IPS DF 6.9 (cell line): ENCODE data around the gene DTHD1.

Experiments
- DNase-seq: peaks from one replicate; pipeline ENCODE4 v3.0.0-alpha.2; 2013; ENCODE audit warnings: low read depth, low spot score
- H3K27ac ChIP-seq: one replicate; pipeline ENCODE4 v1.5.1; 2013; ENCODE audit warnings: low read length, control low read depth
- H3K27me3 ChIP-seq: 2 replicates; pipeline ENCODE4 v1.6.1; 2013; ENCODE audit warnings: mild to moderate bottlenecking, low read length; ENCODE audit not compliant: control insufficient read depth, insufficient read depth
- H3K36me3 ChIP-seq: 2 replicates; pipeline ENCODE4 v1.6.1; 2013; ENCODE audit warnings: low read length; ENCODE audit not compliant: control insufficient read depth, insufficient read depth
- H3K4me1 ChIP-seq: 2 replicates; pipeline ENCODE4 v1.6.1; 2013; ENCODE audit warnings: low read length; ENCODE audit not compliant: control insufficient read depth, insufficient read depth
- H3K4me3 ChIP-seq: 2 replicates; pipeline ENCODE4 v1.5.1; 2013; ENCODE audit warnings: mild to moderate bottlenecking, low read length
- H3K9me3 ChIP-seq: 2 replicates; pipeline ENCODE4 v1.6.1; 2013; ENCODE audit warnings: low read length, inconsistent platforms; ENCODE audit not compliant: control insufficient read depth, insufficient read depth
- WGBS: extraction: QIAGEN DNeasy Blood & Tissue Kit; methylation state at CpG from one replicate; pipeline ENCODE4 v1.1.7; 2013; ENCODE audit warnings: mixed read lengths, missing lambda C conversion rate; ENCODE audit not compliant: insufficient read length, insufficient coverage; 5-methylcytosine and 5-hydroxymethylcytosine counted together

Gene DTHD1

DNA sequence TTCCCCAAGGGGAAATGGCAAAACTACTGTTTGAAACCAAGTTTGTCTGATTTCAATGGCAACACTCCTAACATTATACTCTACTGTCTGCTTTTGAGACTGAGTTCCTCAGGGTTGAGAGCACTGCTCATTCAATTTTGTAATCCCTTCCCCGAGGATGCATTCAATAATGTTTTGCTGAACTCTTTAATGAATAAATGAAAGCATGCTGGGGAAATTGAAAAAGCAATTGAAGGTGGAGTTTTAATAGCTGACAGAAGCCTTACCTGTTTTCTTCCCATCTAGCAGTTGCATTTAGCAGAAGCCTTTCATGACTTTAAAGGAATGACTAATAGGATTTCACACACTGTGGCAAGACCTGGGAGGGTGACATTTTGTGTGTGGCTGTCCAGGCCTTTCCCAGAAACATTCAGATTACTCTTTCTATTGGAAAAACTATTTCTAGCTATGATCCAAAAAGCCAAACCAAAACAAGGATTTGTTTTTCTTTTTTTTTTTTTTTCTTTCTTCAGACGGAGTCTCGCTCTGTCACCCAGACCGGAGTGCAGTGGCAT, 45.1 kb downstream of the DTHD1 start:
- no peaks in the 10 kb centered on the region for H3K36me3 ChIP-seq
- no peak overlapping the region for H3K27ac ChIP-seq
- no peak overlapping the region for H3K4me3 ChIP-seq
- DNase-seq, result no peak
- WGBS, result no CpG with 5 or more reads among the region's 4 CpGs
- H3K9me3 ChIP-seq, result no peaks in the 10 kb centered on the region
- H3K4me1 ChIP-seq, result no peaks in the 10 kb centered on the region
- no peaks in the 10 kb centered on the region for H3K27me3 ChIP-seq

DNA sequence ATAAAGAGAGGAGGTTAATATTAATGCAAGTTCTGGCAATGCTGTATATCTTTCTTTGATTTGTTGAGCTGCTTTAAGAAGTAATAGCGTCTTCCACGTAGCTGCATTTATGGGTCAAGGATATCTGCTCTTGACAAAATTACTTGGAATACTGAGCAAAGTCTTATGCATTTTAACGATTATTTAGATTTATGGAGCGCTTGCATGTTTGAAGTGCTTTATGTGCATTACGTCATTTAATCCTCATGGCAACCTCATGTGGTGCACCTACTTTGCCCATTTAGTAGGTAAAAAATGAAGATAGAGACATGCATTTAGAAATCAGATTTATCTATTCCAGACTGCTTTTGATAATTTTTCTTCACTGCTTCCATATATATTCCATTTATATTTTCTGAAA, 46.0 kb downstream of the DTHD1 start:
- no peak overlapping the region for H3K27ac ChIP-seq
- WGBS, result no CpG with 5 or more reads among the region's 5 CpGs
- no peaks in the 10 kb centered on the region for H3K9me3 ChIP-seq
- no peaks in the 10 kb centered on the region for H3K4me1 ChIP-seq
- H3K4me3 ChIP-seq, result no peak overlapping the region
- no peak for DNase-seq
- no peaks in the 10 kb centered on the region for H3K36me3 ChIP-seq
- no peaks in the 10 kb centered on the region for H3K27me3 ChIP-seq

DNA sequence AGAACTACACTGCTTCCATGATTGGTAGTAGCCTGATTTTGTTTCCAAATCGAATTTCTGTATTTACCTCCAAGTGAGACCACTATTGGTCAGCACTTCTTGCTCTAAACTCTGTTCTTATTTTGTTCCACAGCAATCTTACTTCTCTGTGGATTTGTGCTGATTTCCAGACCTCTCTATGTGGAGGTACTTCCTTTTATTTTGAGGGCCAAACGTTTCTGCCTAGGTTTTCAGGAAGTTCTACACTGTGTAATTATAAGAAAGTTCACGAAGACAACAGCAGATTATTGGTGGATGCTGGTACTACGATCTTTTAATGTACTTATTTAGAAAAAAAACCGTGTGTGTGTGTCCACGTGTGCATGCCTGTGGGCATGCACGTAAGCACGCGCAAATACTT, 46.7 kb downstream of the DTHD1 start:
- no peaks in the 10 kb centered on the region for H3K36me3 ChIP-seq
- no peak overlapping the region for H3K27ac ChIP-seq
- DNase-seq, result no peak
- no peaks in the 10 kb centered on the region for H3K27me3 ChIP-seq
- WGBS, result no CpG with 5 or more reads among the region's 9 CpGs
- H3K4me3 ChIP-seq, result no peak overlapping the region
- H3K9me3 ChIP-seq, result no peaks in the 10 kb centered on the region
- no peaks in the 10 kb centered on the region for H3K4me1 ChIP-seq

DNA sequence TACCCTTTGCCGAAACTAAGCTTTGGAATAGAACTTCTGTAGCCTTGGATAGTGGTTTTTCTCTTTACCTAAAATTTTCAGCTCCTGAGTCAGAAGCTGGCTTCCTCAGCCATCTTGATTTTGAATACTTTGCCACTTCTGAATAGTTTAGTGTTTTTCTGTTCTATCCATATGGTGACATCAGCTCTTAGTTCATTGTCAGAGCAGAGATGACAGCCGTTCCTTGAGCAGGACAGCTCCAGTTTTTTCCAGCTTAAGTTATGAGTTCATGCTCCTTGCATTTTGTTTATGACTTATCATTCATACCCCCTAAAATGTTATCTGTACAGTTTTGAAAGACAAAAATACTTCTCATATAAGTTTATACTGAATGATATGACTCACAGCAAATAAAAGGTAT, 47.8 kb downstream of the DTHD1 start:
- H3K4me1 ChIP-seq, result no peaks in the 10 kb centered on the region
- H3K27me3 ChIP-seq, result no peaks in the 10 kb centered on the region
- H3K9me3 ChIP-seq, result no peaks in the 10 kb centered on the region
- no peaks in the 10 kb centered on the region for H3K36me3 ChIP-seq
- DNase-seq, result no peak
- no peak overlapping the region for H3K27ac ChIP-seq
- no peak overlapping the region for H3K4me3 ChIP-seq
- WGBS, result no CpG with 5 or more reads among the region's 2 CpGs

- Histone ChIP-seq H3K27ac (no peak overlapping the region), H3K4me1 (no peaks in the 10 kb centered on the region), H3K27me3 (no peaks in the 10 kb centered on the region), H3K36me3 (no peaks in the 10 kb centered on the region), H3K9me3 (no peaks in the 10 kb centered on the region), H3K4me3 (no peak overlapping the region)
- DNase-seq, result no peak
- no CpG with 5 or more reads among the region's 1 CpG for WGBS
These were observed 49.4 kb downstream of the DTHD1 start for GRCh38 chr4:36330796-36331195.

- Histone ChIP-seq H3K27ac (no peak overlapping the region), H3K4me3 (no peak overlapping the region), H3K4me1 (no peaks in the 10 kb centered on the region), H3K36me3 (no peaks in the 10 kb centered on the region), H3K27me3 (no peaks in the 10 kb centered on the region), H3K9me3 (no peaks in the 10 kb centered on the region)
- no CpG with 5 or more reads among the region's 7 CpGs for WGBS
- DNase-seq, result no peak
These were observed 50.8 kb downstream of the DTHD1 start for GRCh38 chr4:36332023-36332781.

DNA sequence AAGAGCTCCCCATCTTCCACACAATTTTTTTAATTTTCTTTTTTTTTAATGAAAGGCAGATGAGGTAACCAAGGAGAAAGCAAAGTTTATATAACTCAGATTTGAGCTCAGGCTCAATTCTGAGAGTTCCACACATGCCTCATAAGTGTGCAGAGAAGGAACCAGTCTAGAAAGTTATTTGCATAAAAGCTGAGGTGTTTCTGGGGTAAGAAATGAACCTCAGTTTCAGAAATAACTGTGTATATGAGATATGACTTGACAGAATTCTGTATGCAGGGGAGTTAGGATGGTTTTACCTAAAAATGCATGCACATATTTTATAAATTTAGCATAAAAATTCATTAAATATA, 51.3 kb downstream of the DTHD1 start:
- Histone ChIP-seq H3K4me3 (no peak overlapping the region), H3K27ac (no peak overlapping the region), H3K4me1 (no peaks in the 10 kb centered on the region), H3K36me3 (no peaks in the 10 kb centered on the region), H3K9me3 (no peaks in the 10 kb centered on the region), H3K27me3 (no peaks in the 10 kb centered on the region)
- no peak for DNase-seq

- H3K9me3 ChIP-seq, result no peaks in the 10 kb centered on the region
- WGBS, result no CpG with 5 or more reads among the region's 6 CpGs
- H3K4me3 ChIP-seq, result no peak overlapping the region
- DNase-seq, result no peak
- no peaks in the 10 kb centered on the region for H3K36me3 ChIP-seq
- no peaks in the 10 kb centered on the region for H3K27me3 ChIP-seq
- no peak overlapping the region for H3K27ac ChIP-seq
- H3K4me1 ChIP-seq, result no peaks in the 10 kb centered on the region
These were observed 52.0 kb downstream of the DTHD1 start for GRCh38 chr4:36333303-36333877.

DNA sequence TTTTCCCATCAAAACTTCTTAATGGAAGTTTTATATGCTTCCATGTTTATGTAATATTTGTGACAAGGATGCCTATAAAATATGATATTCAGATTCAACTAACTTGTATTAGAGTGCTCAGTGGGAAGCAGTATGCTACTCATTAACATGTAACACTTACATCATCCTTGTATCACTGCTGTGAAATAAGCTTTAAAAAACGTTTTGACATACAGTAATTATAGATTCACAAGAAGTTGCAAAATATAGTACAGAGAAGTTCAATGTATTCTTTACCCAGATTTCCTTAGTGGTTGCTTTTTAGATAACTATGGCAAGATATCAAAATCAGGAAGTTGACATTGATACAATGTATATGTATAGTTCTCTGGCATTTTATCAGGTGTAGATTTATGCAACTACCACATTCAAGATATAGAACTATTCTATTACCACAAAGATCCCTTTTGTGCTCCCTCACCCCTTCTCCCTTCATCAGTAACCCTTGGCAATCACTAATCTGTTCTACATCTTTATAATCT, 56.3 kb downstream of the DTHD1 start:
- Histone ChIP-seq H3K4me3 (no peak overlapping the region), H3K27me3 (no peaks in the 10 kb centered on the region), H3K27ac (no peak overlapping the region), H3K9me3 (no peaks in the 10 kb centered on the region), H3K36me3 (no peaks in the 10 kb centered on the region), H3K4me1 (no peaks in the 10 kb centered on the region)
- DNase-seq, result no peak
- no CpG with 5 or more reads among the region's 1 CpG for WGBS

DNA sequence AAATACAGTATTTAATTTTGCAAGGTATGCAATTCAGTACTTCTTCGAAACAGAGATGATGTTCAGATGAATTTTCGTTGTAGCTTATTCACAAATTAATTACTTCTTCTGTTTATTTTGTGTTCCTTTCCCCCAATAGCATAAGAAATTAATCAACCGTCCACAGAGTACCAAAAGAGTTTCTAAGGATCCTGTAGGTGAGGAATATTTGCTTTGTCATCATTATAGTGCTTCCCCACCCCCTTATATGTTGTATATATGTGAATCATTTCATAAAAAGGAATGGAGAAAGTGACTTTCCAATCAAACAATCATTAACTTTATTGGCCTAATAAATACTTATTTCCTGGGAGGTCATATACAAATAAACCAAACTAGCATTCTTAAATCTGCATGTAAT, 57.6 kb downstream of the DTHD1 start:
- no peaks in the 10 kb centered on the region for H3K9me3 ChIP-seq
- no CpG with 5 or more reads among the region's 3 CpGs for WGBS
- no peaks in the 10 kb centered on the region for H3K36me3 ChIP-seq
- no peak overlapping the region for H3K4me3 ChIP-seq
- no peak overlapping the region for H3K27ac ChIP-seq
- DNase-seq, result no peak
- H3K27me3 ChIP-seq, result no peaks in the 10 kb centered on the region
- H3K4me1 ChIP-seq, result no peaks in the 10 kb centered on the region

DNA sequence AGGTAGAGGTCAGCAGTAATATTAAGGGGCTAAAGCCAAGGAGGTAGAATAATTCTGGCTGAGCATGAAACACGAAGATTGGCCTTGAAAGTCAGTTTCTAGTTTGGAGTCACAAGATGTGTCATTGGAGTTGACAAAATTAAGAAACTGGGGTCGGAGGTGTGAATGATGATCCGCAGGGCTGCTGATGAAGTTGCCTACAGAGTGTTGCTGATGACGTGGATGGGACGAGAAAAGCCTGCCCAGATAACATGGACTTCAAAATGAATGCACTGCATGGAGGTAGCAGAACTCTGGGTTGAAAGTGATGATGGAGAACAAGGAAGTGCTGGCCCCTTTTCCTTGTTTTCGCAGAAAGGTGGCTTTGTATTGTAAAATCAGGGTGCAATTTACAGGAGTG, 60.5 kb downstream of the DTHD1 start:
- no CpG with 5 or more reads among the region's 6 CpGs for WGBS
- Histone ChIP-seq H3K36me3 (no peaks in the 10 kb centered on the region), H3K4me1 (no peaks in the 10 kb centered on the region), H3K27me3 (no peaks in the 10 kb centered on the region), H3K4me3 (no peak overlapping the region), H3K9me3 (no peaks in the 10 kb centered on the region), H3K27ac (no peak overlapping the region)
- no peak for DNase-seq
